Activated T-cell treated with anti-CD3 and anti-CD28 coated beads for 48 hours (primary cell): ENCODE results near the gene METAP1D.
"Not testable (repeated sequence)": the region's sequence is repeated elsewhere in the genome, so short reads cannot be mapped to it uniquely, and the experiment has no call there.

Experiments
- DNase-seq: peaks from one replicate; pipeline ENCODE4 v3.0.0-alpha.2; 2020; ENCODE audit warnings: low read depth

The METAP1D gene

DNA sequence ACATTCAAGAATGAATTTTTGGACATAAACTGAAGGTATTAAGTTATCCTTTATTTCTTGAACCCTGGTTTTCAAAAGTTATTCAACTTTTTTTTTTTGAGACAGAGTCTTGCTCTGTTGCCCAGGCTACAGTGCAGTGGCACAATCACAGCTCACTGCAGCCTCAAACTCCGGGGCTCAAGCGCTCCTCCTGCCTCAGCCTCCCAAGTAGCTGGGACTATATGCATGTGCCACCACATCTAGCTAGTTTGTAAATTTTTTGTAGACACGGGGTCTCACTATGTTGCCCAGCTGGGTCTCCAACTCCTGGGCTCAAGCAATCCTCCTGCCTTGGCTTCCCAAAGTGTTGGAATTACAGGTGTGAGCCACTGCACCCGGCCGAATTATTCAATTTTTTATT is 2.7 kb upstream of the METAP1D start:
- not testable (repeated sequence) for DNase-seq

DNA sequence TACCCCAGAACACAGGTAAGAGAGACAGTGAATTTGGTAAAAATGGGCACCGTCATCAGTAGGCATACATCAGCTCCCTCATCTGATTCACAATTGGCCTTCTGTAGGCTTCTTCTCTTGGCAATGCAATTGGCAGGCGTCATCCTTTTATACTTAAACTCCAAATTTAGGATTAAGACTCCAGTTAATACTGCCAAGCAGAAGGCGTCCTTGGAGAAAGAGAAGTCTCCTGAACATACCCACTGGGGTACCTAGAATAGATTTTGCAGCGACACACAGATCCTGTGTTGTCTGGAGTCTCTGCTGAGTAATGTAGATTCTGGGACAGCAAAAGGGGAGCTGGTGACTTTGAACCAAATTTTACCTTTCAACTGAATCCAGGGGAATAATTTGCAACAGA is 592 bp upstream of the METAP1D start:
- DNase-seq, result no peak

DNA sequence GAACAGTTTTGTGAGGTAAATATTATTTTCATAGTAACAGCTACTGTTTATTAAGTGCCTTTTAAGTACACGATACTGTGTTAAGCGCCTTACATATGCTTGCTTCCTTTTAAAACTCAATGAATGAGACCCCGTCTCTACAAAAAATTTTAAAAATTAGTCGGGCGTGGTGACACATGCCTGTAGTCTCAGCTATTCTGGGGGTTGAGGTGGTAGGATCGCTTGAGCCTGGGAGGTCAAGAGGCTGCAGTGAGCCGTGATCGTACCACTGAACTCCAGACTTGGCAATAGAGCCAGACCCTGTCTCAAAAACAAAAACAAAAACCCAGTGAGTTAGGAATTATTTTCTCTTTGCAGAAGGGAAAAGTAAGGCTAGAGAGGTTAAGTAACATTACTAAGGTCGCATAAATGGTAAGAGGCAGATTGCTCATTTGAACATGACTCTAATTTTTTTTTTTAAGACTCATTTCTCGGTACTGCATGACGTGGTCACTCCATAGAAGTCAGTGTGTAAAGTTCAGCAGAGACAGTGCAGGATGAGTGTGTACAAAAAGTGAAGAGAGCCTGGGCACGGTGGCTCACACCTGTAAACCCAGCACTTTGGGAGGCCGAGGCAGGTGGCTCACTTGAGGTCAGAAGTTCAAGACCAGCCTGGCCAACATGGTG is 1.1 kb downstream of the METAP1D start:
- DNase-seq, result no peak

DNA sequence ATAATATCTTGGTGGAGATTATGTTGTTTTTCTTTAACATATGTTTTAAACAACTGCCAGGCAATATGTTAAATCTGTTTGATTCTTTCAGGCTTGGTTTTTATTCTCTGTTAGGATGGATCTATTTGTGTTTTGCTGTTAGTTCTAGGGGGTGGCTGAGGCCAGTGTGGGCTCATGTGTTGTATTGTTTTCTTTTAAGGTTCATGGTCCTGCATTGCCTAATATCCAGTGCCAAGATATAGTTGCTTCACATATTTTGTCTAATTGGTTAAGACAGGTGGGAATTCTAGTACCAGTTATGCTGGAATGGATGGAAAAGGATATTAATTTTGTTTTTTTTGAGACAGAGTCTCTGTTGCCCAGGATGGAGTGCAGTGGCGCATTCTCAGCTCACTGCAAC is 7.6 kb downstream of the METAP1D start:
- no peak for DNase-seq

DNA sequence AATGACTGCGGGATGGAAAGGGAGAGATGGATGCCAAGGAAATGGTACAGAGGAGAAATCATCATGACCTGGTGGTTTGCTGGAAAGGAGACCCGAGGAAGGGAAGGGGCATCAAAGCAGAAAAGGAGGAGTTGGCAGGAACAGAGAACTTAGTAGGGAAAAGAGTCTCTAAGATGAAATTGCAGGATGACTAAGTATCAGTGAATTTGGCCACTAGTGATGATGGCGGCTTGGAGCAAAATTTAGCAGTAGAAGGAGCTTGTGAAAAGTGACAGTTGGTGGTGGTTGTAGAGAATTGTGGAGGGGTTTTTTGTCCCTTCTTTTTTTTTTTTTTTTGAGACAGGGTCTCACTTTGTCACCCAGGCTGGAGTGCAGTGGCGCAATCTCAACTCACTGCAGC is 10.1 kb downstream of the METAP1D start:
- no peak for DNase-seq

DNA sequence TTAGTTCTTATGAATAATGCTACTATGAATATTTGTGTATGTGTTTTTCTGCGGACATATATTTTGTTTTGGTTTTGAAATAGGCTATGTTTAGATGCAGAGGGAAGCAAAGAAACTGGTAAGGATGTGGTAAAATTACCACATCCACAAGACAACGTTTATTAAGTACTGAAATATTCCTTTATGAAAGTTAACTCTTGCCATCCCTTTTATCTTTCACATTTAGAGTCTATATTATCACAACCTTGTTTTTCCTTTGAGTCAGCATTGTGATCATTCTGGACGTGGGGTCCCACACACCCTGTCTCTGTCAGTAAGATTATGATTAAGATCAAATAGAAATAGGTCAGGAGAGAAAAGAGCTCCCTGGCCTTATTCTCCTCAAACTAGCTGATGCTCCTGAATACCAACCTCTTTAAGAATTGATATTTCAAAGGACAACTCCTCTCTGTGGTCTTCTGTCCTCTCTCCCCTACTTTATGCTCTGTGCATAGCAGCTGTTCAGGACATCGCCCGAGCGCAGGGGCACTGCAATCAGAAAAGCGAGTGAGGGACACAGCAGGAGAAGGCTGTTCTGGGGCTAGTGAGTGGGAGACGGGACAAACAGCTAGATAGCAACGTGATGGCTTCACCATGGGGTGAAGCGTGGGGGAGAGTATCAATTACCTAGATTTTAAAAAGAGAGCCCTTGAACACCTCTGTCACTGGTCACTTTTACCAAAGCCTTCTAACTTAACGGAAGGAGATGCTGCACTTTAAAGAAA is 12.2 kb downstream of the METAP1D start:
- DNase-seq, result no peak

DNA sequence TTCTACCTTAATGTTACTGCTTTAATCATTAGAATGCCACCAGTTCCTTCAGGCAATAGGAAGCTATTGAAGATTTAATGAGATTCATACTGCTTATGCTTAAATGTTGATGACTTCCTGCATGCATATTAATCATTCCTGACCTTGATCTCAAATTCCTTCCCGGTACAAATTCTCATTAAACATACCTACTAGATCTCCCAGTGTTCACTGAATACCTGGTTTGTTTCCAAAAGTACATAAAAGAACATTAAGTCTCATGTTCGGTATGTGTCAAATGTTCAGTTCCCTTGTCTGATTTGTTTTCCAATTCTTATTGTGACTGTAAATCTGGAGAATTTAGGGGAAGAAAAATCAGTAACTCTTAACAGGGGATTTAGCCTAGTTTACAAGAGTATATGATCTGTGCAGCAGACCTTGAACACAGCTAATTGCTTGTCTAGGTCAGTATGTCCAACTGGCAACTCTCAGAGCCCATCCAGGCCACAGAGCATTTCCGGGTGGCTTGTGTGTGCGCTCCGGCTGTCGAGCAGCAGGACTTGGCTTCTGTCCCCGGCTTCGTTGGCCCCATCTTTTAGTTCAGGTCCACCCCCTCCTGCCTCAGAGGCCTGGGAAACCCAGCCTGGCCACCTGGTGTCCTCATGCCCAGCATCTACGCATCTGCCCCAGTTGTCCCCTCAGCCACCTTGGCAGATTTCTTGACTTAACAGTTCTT is 13.1 kb downstream of the METAP1D start:
- no peak for DNase-seq

DNA sequence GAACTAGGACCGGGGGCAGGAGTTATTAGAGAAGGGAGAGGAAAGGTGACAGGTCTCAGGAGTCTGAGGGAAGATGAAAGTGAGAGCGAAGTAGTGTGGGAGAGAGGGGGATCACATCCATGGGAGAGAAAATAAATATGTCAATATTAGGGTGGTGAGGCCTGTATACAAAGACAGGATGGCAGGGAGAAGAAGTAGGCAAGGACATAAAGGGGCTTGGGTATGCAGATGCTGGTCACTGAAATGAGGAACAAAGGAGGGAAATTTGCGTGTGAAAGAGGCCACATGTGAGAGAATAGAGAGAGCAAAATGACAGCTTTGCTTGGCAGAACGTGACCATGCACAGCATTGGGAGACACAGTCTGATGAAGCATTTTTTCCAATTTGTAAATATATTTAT is 13.6 kb downstream of the METAP1D start:
- no peak for DNase-seq

DNA sequence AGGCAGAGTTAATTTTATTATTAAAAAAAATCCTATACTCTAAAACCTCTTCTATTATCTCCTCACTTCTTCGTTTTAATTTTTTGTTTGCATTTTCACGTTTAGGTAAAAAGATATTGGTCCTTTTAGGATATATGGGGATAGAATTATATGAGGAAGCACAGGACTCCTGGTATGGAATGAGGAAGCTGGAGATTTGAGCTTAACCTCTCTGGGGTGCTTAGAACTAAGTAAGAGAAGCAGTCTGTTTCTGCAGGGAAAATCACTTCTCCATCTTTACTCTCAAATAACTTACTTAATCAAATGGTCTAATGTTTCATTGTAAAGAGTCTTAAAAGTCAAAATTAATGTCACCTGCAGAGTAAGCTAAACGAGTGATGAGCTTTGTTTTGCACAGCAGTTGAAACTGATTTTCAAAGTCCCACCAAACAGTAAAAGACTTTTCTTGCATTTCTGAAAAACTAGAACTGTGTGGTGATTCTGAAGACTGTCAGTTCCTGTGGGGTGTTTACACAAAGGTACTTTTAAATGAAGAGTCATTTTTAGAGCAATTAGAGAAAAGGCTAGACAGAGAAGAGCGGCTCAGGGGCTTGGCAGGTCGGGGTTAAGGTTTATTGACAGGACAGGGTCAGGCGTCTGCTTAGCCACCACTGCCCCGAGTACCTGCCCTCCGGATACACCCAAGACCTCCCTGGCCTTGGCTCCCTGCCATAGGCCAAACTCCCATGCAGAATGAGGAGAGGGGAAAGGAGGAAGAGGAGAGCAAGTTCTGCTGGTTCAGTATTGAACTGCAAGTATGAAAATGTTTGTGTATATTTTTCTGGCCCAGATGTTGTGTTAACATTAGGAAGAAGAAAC is 21.6 kb downstream of the METAP1D start:
- DNase-seq, result no peak

DNA sequence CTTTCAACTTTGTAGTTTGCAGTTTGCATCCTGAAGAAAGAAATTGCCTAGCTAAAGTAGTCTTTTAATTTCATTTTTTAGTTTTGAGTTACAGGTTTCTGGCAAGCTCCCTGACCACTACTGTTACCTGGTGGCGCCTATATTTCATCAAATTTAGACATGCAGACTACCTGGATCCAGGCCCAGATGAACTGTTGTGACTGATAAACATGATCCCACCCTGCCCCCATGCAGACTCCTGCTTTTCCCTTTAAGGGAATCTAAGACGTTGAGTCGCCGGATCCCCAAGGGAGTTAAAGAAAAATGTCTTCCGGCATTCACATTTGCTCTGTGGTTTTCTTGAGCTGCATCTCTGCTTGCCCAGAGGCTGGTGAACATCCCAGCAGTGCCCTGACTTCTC is 22.2 kb downstream of the METAP1D start:
- no peak for DNase-seq

DNA sequence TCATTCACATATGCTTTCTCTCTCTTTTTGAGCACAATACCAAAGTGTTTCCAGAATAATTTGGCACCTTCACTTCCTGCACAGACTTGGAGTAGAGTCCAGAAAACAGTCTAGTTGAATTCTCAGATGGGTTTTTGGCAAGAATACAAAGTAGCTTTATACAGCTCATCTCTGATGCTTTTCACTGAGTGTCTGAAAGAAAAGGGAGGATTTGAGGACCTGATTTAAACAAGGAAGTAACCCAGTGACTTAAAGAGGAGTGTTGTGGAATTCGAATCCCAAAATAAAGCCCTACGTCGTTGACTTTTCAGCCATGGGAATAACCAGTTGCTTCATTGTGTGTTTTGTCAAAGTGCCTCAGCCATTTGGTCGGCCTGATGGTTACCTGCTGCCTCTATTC is 31.8 kb downstream of the METAP1D start:
- DNase-seq, result no peak

DNA sequence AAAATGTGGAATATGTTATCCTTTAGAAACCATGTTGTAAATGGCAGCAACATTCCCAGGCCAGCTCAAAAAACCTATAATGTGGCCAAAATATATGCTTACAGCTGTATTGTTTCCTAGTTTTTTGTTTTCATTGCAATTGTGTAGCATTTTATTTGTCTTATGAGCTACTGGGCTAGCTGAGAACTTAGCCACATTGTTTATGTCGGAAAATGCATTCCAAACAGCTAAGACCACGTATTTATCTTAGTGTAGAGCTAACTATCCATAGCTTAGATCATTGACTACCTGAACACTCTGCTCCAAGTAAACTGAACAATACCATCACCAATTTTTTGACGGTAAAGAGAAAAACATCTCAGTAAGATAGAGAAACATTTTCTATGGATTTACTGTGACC is 38.4 kb downstream of the METAP1D start:
- no peak for DNase-seq

DNA sequence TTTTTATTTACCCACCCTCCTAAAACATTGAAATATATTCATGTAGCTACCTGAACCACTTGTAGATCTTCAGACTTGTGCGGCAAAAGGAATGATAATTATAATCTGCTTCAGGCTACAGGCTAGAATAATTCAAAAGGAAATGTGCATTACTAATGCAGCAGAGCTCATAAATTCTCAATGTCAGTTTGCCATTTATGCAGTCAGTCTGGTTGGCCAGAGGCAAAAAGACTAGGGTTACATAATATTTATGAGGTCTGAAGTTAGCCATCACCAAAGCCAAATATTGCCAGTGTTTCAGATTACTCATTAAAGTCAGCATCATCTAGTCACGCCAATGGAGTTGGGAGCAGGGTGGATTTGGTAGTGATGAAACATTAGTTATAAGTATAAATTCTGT is 38.9 kb downstream of the METAP1D start:
- no peak for DNase-seq

DNA sequence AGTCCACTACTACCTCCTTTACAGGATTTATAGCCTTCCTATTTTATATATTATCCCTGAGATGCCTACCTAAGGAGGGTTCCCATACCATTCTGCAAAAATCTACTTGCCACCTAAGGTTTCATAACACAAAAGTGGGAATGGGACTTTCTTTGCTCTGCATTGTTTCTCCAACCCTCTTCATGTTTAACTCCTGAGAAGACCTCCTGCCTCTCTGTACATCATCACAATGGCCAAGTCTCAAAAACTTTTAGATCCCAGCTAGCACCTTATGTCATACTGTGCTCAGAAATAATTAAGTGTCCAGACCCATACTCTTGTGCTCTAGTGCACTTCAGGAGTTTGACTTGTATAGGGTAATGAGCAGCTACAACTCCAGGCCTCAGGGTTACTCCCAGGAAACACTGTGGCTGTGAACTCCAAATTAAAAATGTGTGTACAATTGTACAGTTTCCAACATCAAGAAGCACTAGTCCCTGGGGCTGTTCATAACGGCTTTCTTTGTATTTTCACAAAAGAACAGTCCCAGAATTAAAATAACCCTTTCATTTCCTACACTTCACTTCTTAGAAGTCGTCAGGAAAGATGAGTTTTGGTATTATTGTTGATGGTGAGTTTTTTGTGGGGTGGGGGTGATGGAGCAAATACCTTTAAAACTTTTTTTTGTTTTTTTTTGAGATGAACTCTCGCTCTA is 39.4 kb downstream of the METAP1D start:
- no peak for DNase-seq

DNA sequence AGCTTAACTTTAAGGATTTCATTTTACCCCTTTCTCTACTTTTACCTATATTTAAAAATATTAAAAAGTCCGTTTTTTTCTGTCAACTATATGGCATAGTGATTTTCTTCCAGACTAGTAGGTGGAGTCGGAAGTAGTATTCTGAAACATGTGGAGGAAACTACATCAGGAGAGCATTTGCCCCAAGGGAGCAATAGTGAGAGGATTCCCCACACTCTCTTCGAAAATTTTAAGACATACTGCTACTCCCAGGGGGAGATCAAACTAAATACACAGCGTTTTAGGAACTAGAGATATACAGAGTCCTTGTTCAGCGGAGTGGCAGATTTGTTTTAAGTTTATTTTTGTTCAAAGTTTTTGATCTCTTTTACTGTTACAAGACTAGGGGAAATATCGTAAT is 40.6 kb downstream of the METAP1D start:
- DNase-seq, result no peak

DNA sequence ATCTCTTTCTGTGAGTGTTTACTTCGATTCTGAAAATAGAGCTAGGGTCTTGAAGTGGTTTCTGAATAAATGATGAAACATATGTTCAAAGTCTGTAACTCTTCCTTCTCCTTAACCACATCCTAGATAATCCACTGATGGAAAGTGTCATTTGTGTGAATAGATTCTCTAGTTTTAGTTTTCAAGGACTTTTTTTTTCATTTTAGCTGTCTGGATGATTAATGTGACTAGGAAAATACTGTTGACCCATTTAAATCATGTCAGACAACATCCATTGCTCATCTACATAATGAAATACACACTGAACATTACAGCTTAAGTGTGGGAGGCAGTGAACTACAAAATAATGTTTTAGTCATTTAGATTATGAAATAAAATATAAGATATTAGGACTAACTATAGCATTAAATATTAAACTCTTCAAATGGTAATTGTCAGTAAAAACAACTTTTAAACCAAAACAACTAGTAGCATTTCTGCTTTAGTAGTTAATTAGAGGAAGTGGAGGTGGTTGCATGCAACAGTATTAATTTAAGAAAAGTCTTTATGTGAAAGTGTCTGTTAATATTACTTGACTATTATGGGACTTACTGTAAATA is 46.4 kb downstream of the METAP1D start:
- no peak for DNase-seq

DNA sequence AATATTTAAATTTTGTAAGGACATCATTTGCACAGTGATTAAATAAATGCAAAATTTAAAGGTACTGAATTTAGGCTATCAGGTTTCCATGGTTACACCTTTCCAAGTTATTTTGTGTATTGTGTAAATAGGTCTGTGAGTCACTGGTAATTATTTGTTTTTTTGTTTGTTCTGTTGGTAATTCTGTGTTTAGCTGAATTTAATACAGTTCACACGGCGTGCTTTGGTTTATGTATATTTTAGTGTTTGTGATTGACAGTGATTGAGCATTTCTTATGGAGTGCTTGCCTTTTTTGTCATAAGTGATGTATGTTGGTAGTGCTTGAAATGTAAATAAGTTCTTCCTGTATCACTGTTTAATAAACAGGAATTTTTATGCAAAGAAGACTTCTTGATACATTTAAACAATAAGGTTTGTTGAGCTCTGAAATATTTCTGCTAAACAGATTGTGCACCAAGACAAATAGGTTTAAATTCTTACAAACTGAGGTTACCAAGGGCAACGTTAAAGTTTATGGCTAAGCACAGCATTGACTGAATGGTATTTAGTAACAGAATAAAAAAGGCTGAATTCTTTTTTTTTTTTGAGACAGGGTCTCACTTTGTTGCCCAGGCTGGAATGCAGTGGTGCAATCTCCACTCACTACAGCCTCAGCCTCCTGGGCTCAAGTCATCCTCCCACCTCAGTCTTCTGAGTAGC is 47.3 kb downstream of the METAP1D start:
- DNase-seq, result no peak

DNA sequence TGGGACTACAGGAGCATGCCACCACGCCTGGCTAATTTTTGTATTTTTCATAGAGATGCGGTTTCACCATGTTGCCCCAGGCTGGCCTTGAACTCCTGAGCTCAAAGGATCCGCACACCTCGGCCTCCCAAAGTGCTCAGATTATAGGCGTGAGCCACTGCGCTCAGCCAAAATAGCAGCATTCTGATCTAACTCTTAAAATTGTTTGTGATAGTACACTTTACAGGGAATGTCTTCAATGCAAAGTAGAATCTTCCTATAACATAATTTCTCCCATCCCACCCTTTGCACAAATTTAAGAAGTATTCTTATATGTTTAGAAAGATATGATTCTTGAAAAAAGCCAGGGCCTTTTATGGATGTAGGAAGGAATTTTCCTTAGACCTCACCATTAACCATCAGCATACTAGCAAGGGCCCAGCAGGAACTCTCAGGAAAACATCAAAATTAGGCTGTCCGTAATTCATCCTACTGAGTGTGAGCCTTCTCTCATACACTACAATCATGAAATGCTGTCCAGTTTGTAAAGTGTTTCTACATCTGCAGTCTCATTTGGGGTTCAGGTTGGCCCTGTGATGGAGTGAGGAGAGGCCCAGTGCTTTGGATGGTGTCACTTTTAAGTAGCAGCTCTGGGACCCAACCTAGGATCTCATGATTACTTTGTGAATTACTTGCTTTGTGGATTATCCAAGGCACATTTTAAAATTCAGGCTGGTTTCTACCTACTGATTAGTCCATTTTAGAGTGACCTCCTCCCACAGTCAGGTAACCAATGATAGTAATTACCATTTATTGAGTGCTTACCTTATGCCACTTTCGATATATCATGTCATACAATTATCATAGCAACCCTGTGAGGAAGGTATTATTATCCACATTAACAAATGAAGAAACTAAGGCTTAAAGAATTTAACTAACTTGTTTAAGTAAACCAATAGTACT is 48.1 kb downstream of the METAP1D start:
- no peak for DNase-seq
